HepG2 (cell line): ENCODE data around the gene GNG12. TPM values are rescaled to one million over a fixed set of nuclear protein-coding genes. Genes with fewer than 3 reads are reported as not detected.

Source experiments
- ARNT2 ChIP-seq: sonication (generic); formaldehyde crosslinking; IDR thresholded peaks from 2 replicates; pipeline ENCODE4 v1.8.0; 2022; ENCODE audit warnings: mild to moderate bottlenecking, low read depth, missing genetic modification reagents, moderate library complexity
- BCL6 ChIP-seq: IDR thresholded peaks from 2 replicates; pipeline ENCODE4 v1.6.1; 2016; ENCODE audit warnings: missing genetic modification reagents, missing compliant biosample characterization
- BHLHE40 ChIP-seq: IDR thresholded peaks from 2 replicates; pipeline ENCODE4 v1.6.1; 2011; ENCODE audit warnings: low read length, improper control_type of control experiment
- ELK4 ChIP-seq: sonication (generic); formaldehyde crosslinking; IDR thresholded peaks from 2 replicates; pipeline ENCODE4 v1.9.0; 2021; ENCODE audit warnings: missing genetic modification reagents, borderline replicate concordance
- HES4 ChIP-seq: sonication (generic); formaldehyde crosslinking; IDR thresholded peaks from 2 replicates; pipeline ENCODE4 v1.9.0; 2021; ENCODE audit warnings: mild to moderate bottlenecking, missing genetic modification reagents, borderline replicate concordance
- HHEX ChIP-seq: IDR thresholded peaks from 2 replicates; pipeline ENCODE4 v1.6.1; 2016; ENCODE audit warnings: control low read depth
- HMG20B ChIP-seq: conservative IDR thresholded peaks from 2 replicates; pipeline ENCODE4 v1.6.1; 2016; ENCODE audit warnings: missing genetic modification reagents, missing compliant biosample characterization
- KLF12 ChIP-seq: sonication (generic); formaldehyde crosslinking; IDR thresholded peaks from 2 replicates; pipeline ENCODE4 v1.4.0; 2020; ENCODE audit warnings: missing genetic modification reagents, borderline replicate concordance
- KLF9 ChIP-seq: IDR thresholded peaks from 2 replicates; pipeline ENCODE4 v1.6.1; 2016; ENCODE audit warnings: low read depth
- NFAT5 ChIP-seq: sonication (generic); formaldehyde crosslinking; IDR thresholded peaks from 2 replicates; pipeline ENCODE4 v1.4.0; 2020; ENCODE audit warnings: missing genetic modification reagents
- PRDM4 ChIP-seq: sonication (generic); formaldehyde crosslinking; IDR thresholded peaks from 2 replicates; pipeline ENCODE4 v1.9.0; 2021; ENCODE audit warnings: missing genetic modification reagents, borderline replicate concordance
- RBM22 ChIP-seq: fragments of 200-400 bp; formaldehyde crosslinking; optimal IDR thresholded peaks from 2 replicates; pipeline ENCODE3; 2017; ENCODE audit warnings: mild to moderate bottlenecking, low read length, moderate library complexity
- SKIL ChIP-seq: sonication (generic); formaldehyde crosslinking; IDR thresholded peaks from 2 replicates; pipeline ENCODE4 v1.8.0; 2022; ENCODE audit warnings: missing genetic modification reagents, mild to moderate bottlenecking, moderate library complexity, borderline replicate concordance
- ZBTB7A ChIP-seq: sonication (generic); formaldehyde crosslinking; IDR thresholded peaks from 2 replicates; pipeline ENCODE4 v1.8.0; 2022; ENCODE audit warnings: mild to moderate bottlenecking, missing genetic modification reagents
- ZNF20 ChIP-seq: sonication (generic); formaldehyde crosslinking; IDR thresholded peaks from 2 replicates; pipeline ENCODE4 v1.4.0; 2020; ENCODE audit warnings: mild to moderate bottlenecking, moderate library complexity, missing genetic modification reagents
- ZNF546 ChIP-seq: sonication (generic); formaldehyde crosslinking; conservative IDR thresholded peaks from 2 replicates; pipeline ENCODE4 v1.8.1; 2023; ENCODE audit warnings: mild to moderate bottlenecking, missing genetic modification reagents
- ZNF558 ChIP-seq: sonication (generic); formaldehyde crosslinking; IDR thresholded peaks from 2 replicates; pipeline ENCODE4 v1.9.0; 2022; ENCODE audit warnings: mild to moderate bottlenecking, missing genetic modification reagents, borderline replicate concordance
- polyA plus RNA-seq, 8 experiments: library from polyadenylated mRNA; depleted of rRNA in 3 of 8; stranded (reverse) in 7 of 8; unstranded in 1 of 8; fragments of >200 nt; fragmentation: Illumina TruSeq in 4 of 8; extraction: Trizol in 4 of 8; gene quantifications; 2 replicates each; pipeline versions ENCODE4 v1.2.1 to v1.2.3, GENCODE V29; 2011 to 2016; ENCODE audit warnings: low read depth in 4 of 8, missing spikeins in 1 of 8, mixed read lengths in 1 of 8; ENCODE audit not compliant: insufficient read depth in 1 of 8
- total RNA-seq, 5 experiments: library from RNA; depleted of rRNA; stranded (reverse); fragments of >200 nt; fragmentation: Illumina TruSeq; extraction: Trizol; gene quantifications; 2 replicates each; pipeline ENCODE4 v1.2.3, GENCODE V29; 2016; ENCODE audit warnings: low read depth in 1 of 5

Gene GNG12
- total and polyA plus RNA-seq, 2 of the 13 experiments (the other 11 are each of a cell fraction or from before 2014, with no cell fraction given): 0.11 TPM

- TF ChIP-seq PRDM4 (CRISPR knock-in tag) (0 out of 2 replicates have a peak, but pooled peaks have one; percentile 40), HES4 (CRISPR knock-in tag) (peak; percentile 89; the same call in 1 of the 2 replicates), HHEX (CRISPR knock-in tag) (no peak), ZNF546 (CRISPR knock-in tag) (peak; percentile 80), ZBTB7A (CRISPR knock-in tag) (peak; percentile 72; the same call in 1 of the 2 replicates), NFAT5 (CRISPR knock-in tag) (peak; percentile 64; the same call in 1 of the 2 replicates), KLF12 (CRISPR knock-in tag) (peak; percentile 95), KLF9 (0 out of 2 replicates have a peak, but pooled peaks have one; percentile 41), BHLHE40 (peak; percentile 57), ELK4 (no peak), SKIL (CRISPR knock-in tag) (peak; percentile 70; the same call in 1 of the 2 replicates), ZNF20 (CRISPR knock-in tag) (no peak), ARNT2 (CRISPR knock-in tag) (peak; percentile 95), BCL6 (peak; percentile 53), ZNF558 (CRISPR knock-in tag) (0 out of 2 replicates have a peak, but pooled peaks have one; percentile 3), HMG20B (peak; percentile 54; the same call in 1 of the 2 replicates), RBM22 (peak; percentile 86)
These were observed 148.2 kb downstream of the GNG12 start, which contains the start of gene GADD45A (continued) for GRCh38 chr1:67685067-67685557.
